ENCODE measurements around the gene RELB.
"Not testable (repeated sequence)": the region's sequence is repeated elsewhere in the genome, so short reads cannot be mapped to it uniquely, and the experiment has no call there.

The RELB gene

GRCh38 chr19:44968670-44969069 is 32.6 kb upstream of the RELB start:
- TF ChIP-seq TAF1 (IDR thresholded peaks at IDR 0.05; ENCODE audit: borderline replicate concordance, low read depth, low read length) (no peak), POLR2A (IDR thresholded peaks at IDR 0.05; ENCODE audit: low read depth, low read length) (no peak), POLR2AphosphoS5 (IDR thresholded peaks at IDR 0.05; ENCODE audit: low read depth, low read length) (no peak)
- no peak for FAIRE-seq
- DNase-seq (ENCODE audit: insufficient read length), result no peak

GRCh38 chr19:44969437-44969836 is 31.8 kb upstream of the RELB start:
- FAIRE-seq (no peak), DNase-seq (ENCODE audit: insufficient read length) (no peak)
- TF ChIP-seq POLR2A (IDR thresholded peaks at IDR 0.05; ENCODE audit: low read depth, low read length), result no peak
- TF ChIP-seq POLR2AphosphoS5 (IDR thresholded peaks at IDR 0.05; ENCODE audit: low read depth, low read length), result no peak
- no peak for TF ChIP-seq TAF1 (IDR thresholded peaks at IDR 0.05; ENCODE audit: borderline replicate concordance, low read depth, low read length)

GRCh38 chr19:44971451-44971850 is 29.8 kb upstream of the RELB start:
- not testable (repeated sequence) for FAIRE-seq; DNase-seq (ENCODE audit: insufficient read length)

- FAIRE-seq (no peak), DNase-seq (ENCODE audit: insufficient read length) (no peak)
- TF ChIP-seq POLR2A (IDR thresholded peaks at IDR 0.05; ENCODE audit: low read depth, low read length), result no peak
- no peak for TF ChIP-seq TAF1 (IDR thresholded peaks at IDR 0.05; ENCODE audit: borderline replicate concordance, low read depth, low read length)
- TF ChIP-seq POLR2AphosphoS5 (IDR thresholded peaks at IDR 0.05; ENCODE audit: low read depth, low read length), result no peak
Measured at GRCh38 chr19:44972802-44973201, 28.5 kb upstream of the RELB start.

GRCh38 chr19:44973982-44974735 is 27.1 kb upstream of the RELB start:
- DNase-seq (ENCODE audit: insufficient read length) (no peak), FAIRE-seq (no peak)
- TF ChIP-seq POLR2A (IDR thresholded peaks at IDR 0.05; ENCODE audit: low read depth, low read length), result no peak
- TF ChIP-seq POLR2AphosphoS5 (IDR thresholded peaks at IDR 0.05; ENCODE audit: low read depth, low read length), result no peak
- TF ChIP-seq TAF1 (IDR thresholded peaks at IDR 0.05; ENCODE audit: borderline replicate concordance, low read depth, low read length), result no peak

GRCh38 chr19:44974857-44975256 is 26.4 kb upstream of the RELB start:
- FAIRE-seq, result no peak
- DNase-seq (ENCODE audit: insufficient read length), result no peak
- TF ChIP-seq POLR2AphosphoS5 (IDR thresholded peaks at IDR 0.05; ENCODE audit: low read depth, low read length) (no peak), TAF1 (IDR thresholded peaks at IDR 0.05; ENCODE audit: borderline replicate concordance, low read depth, low read length) (no peak), POLR2A (IDR thresholded peaks at IDR 0.05; ENCODE audit: low read depth, low read length) (no peak)

- TF ChIP-seq POLR2A (IDR thresholded peaks at IDR 0.05; ENCODE audit: low read depth, low read length), result no peak
- TF ChIP-seq TAF1 (IDR thresholded peaks at IDR 0.05; ENCODE audit: borderline replicate concordance, low read depth, low read length), result no peak
- no peak for TF ChIP-seq POLR2AphosphoS5 (IDR thresholded peaks at IDR 0.05; ENCODE audit: low read depth, low read length)
- FAIRE-seq, result no peak
- DNase-seq (ENCODE audit: insufficient read length), result no peak
Measured at GRCh38 chr19:44975444-44975843, 25.8 kb upstream of the RELB start.

- no peak for TF ChIP-seq TAF1 (IDR thresholded peaks at IDR 0.05; ENCODE audit: borderline replicate concordance, low read depth, low read length)
- no peak for TF ChIP-seq POLR2A (IDR thresholded peaks at IDR 0.05; ENCODE audit: low read depth, low read length)
- no peak for TF ChIP-seq POLR2AphosphoS5 (IDR thresholded peaks at IDR 0.05; ENCODE audit: low read depth, low read length)
- FAIRE-seq (no peak), DNase-seq (ENCODE audit: insufficient read length) (no peak)
Measured at GRCh38 chr19:44984005-44984404, 17.3 kb upstream of the RELB start.

- FAIRE-seq, result no peak
- TF ChIP-seq POLR2AphosphoS5 (IDR thresholded peaks at IDR 0.05; ENCODE audit: low read depth, low read length), result no peak
- no peak for TF ChIP-seq POLR2A (IDR thresholded peaks at IDR 0.05; ENCODE audit: low read depth, low read length)
- TF ChIP-seq TAF1 (IDR thresholded peaks at IDR 0.05; ENCODE audit: borderline replicate concordance, low read depth, low read length), result no peak
Measured at GRCh38 chr19:44985445-44985844, 15.8 kb upstream of the RELB start.

GRCh38 chr19:44986389-44986788 is 14.9 kb upstream of the RELB start:
- no peak for FAIRE-seq
- DNase-seq (ENCODE audit: insufficient read length), result no peak

More at GRCh38 chr19:44985445-44985844, 15.8 kb upstream of the RELB start:
- DNase-seq (ENCODE audit: insufficient read length), result no peak

GRCh38 chr19:44987148-44987675 is 14.1 kb upstream of the RELB start:
- no peak for FAIRE-seq

More at GRCh38 chr19:44986389-44986788, 14.9 kb upstream of the RELB start:
- TF ChIP-seq TAF1 (IDR thresholded peaks at IDR 0.05; ENCODE audit: borderline replicate concordance, low read depth, low read length) (no peak), POLR2A (IDR thresholded peaks at IDR 0.05; ENCODE audit: low read depth, low read length) (no peak), POLR2AphosphoS5 (IDR thresholded peaks at IDR 0.05; ENCODE audit: low read depth, low read length) (no peak)

GRCh38 chr19:44988273-44988672 is 13.0 kb upstream of the RELB start:
- no peak for TF ChIP-seq POLR2AphosphoS5 (IDR thresholded peaks at IDR 0.05; ENCODE audit: low read depth, low read length)
- TF ChIP-seq POLR2A (IDR thresholded peaks at IDR 0.05; ENCODE audit: low read depth, low read length), result no peak
- no peak for TF ChIP-seq TAF1 (IDR thresholded peaks at IDR 0.05; ENCODE audit: borderline replicate concordance, low read depth, low read length)
- FAIRE-seq (no peak), DNase-seq (ENCODE audit: insufficient read length) (no peak)

More at GRCh38 chr19:44987148-44987675, 14.1 kb upstream of the RELB start:
- DNase-seq (ENCODE audit: insufficient read length), result no peak
- TF ChIP-seq TAF1 (IDR thresholded peaks at IDR 0.05; ENCODE audit: borderline replicate concordance, low read depth, low read length) (no peak), POLR2A (IDR thresholded peaks at IDR 0.05; ENCODE audit: low read depth, low read length) (no peak), POLR2AphosphoS5 (IDR thresholded peaks at IDR 0.05; ENCODE audit: low read depth, low read length) (no peak)

All from GM12892 (cell line).